HCT116 (cell line): ENCODE measurements around the gene PMM1. TPM values are rescaled to one million over a fixed set of nuclear protein-coding genes. Genes with fewer than 3 reads are reported as not detected.

ENCODE experiments used
- ATAC-seq: fragments of 200-7000 bp; cut with Tn5 transposase; 2 replicates; pipeline ENCODE4 v1.9.1; 2020; ENCODE audit warnings: mild to moderate bottlenecking, moderate library complexity
- BruUV-seq: library from RNA; stranded (reverse); fragments of 400-500 nt; replicated peaks from 2 replicates; lab custom pipeline; 2021; lab: Mats Ljungman, UMichigan
- CTCF ChIA-PET: fragments of 300-600 bp; sonication (Branson Sonifier 250); formaldehyde crosslinking; loops from one replicate; lab custom pipeline; 2021; ENCODE audit warnings: antibody characterized with exemption; lab: Charles Lee
- POLR2A ChIA-PET: fragments of 300-600, 350-600 bp; sonication (Branson Sonifier 250); formaldehyde crosslinking; loops from one replicate; lab custom pipeline; 2021; ENCODE audit warnings: antibody characterized with exemption; lab: Charles Lee
- RAD21 ChIA-PET, 2 experiments: fragments of 300-600 bp; sonication (Branson Sonifier 250); formaldehyde crosslinking; loops; one replicate each; lab custom pipeline; 2023; ENCODE audit warnings: low total read pairs in 2 of 2; ENCODE audit not compliant: uncharacterized antibody in 2 of 2, unreplicated experiment in 2 of 2, low non-redundant PET in 1 of 2; lab: Charles Lee
- DNase-seq: peaks from one replicate; pipeline ENCODE4 v3.0.0-alpha.2; 2010; ENCODE audit warnings: low read depth, low spot score
- H2AFZ ChIP-seq: fragments of 200-600 bp; shearing (Covaris generic), sonication (generic); 2 replicates; pipeline ENCODE4 v1.6.1; 2017; ENCODE audit warnings: low read depth, mixed run types, mixed read lengths, antibody characterized with exemption, low read length; ENCODE audit not compliant: poor library complexity, severe bottlenecking
- H3K27ac ChIP-seq: 2 replicates; pipeline ENCODE4 v1.5.1; 2012; ENCODE audit warnings: low read depth, low read length
- H3K27me3 ChIP-seq: fragments of 200-600 bp; sonication (generic); 2 replicates; pipeline ENCODE4 v1.6.1; 2016; ENCODE audit warnings: mixed run types, low read length, mixed read lengths; ENCODE audit not compliant: insufficient read depth
- H3K36me3 ChIP-seq, 2 experiments: fragments of 200-500 bp in 1 of 2; fragments of 200-600 bp in 1 of 2; sonication (Bioruptor generic) in 1 of 2; sonication (generic) in 1 of 2; 2 replicates each; pipeline versions ENCODE4 v1.5.1 to v1.6.1; 2014 to 2016; ENCODE audit warnings: low read length in 2 of 2, inconsistent platforms in 1 of 2, mixed read lengths in 1 of 2, mixed run types in 1 of 2; ENCODE audit not compliant: insufficient read depth in 2 of 2, control insufficient read depth in 1 of 2
- H3K4me1 ChIP-seq, 2 experiments: fragments of 200-600 bp in 1 of 2; sonication (generic) in 1 of 2; 2 replicates each; pipeline versions ENCODE4 v1.5.1 to v1.6.1; 2012 to 2017; ENCODE audit warnings: low read length in 2 of 2, inconsistent platforms in 1 of 2, mild to moderate bottlenecking in 1 of 2, mixed read lengths in 1 of 2, mixed run types in 1 of 2, moderate library complexity in 1 of 2; ENCODE audit not compliant: insufficient read depth in 2 of 2, control insufficient read depth in 1 of 2
- H3K4me2 ChIP-seq: fragments of 200-600 bp; sonication (generic); 2 replicates; pipeline ENCODE4 v1.6.1; 2017; ENCODE audit warnings: mixed run types, low read length, mixed read lengths
- H3K4me3 ChIP-seq, 2 experiments: fragments of 200-600 bp in 1 of 2; sonication (generic) in 1 of 2; replicated peaks in 1 of 2; 2 replicates each; pipeline ENCODE4 v1.5.1; 2011 to 2016; ENCODE audit warnings: low read length in 2 of 2, control low read depth in 1 of 2, low read depth in 1 of 2, mild to moderate bottlenecking in 1 of 2, mixed read lengths in 1 of 2, mixed run types in 1 of 2
- H3K79me2 ChIP-seq: fragments of 200-600 bp; sonication (generic); 2 replicates; pipeline ENCODE4 v1.6.1; 2017; ENCODE audit warnings: mild to moderate bottlenecking, mixed run types, low read length, moderate library complexity, mixed read lengths; ENCODE audit not compliant: insufficient read depth
- H3K9ac ChIP-seq: fragments of 200-600 bp; sonication (generic); 2 replicates; pipeline ENCODE4 v1.6.1; 2016; ENCODE audit warnings: low read length, mixed read lengths
- H3K9me2 ChIP-seq: fragments of 200-600 bp; sonication (generic), shearing (Covaris generic); 2 replicates; pipeline ENCODE4 v1.6.1; 2017; ENCODE audit warnings: mixed run types, mild to moderate bottlenecking, moderate library complexity; ENCODE audit not compliant: insufficient read depth
- H3K9me3 ChIP-seq, 2 experiments: fragments of 200-500 bp in 1 of 2; fragments of 200-600 bp in 1 of 2; sonication (Bioruptor generic) in 1 of 2; sonication (generic) in 1 of 2; 2 replicates each; pipeline ENCODE4 v1.6.1; 2014 to 2017; ENCODE audit warnings: low read length in 2 of 2, mixed read lengths in 2 of 2, inconsistent platforms in 1 of 2, low read depth in 1 of 2, mild to moderate bottlenecking in 1 of 2, mixed run types in 1 of 2, moderate library complexity in 1 of 2; ENCODE audit not compliant: control insufficient read depth in 1 of 2, insufficient read depth in 1 of 2
- H4K20me1 ChIP-seq: fragments of 200-600 bp; sonication (generic), shearing (Covaris generic); 2 replicates; pipeline ENCODE4 v1.6.1; 2017; ENCODE audit warnings: mixed run types, mild to moderate bottlenecking, moderate library complexity; ENCODE audit not compliant: insufficient read depth
- ATF3 ChIP-seq: IDR thresholded peaks from 2 replicates; pipeline ENCODE4 v1.6.1; 2012
- CBX3 ChIP-seq: IDR thresholded peaks from 2 replicates; pipeline ENCODE4 v1.6.1; 2012; ENCODE audit warnings: low read depth
- CEBPB ChIP-seq: IDR thresholded peaks from 2 replicates; pipeline ENCODE4 v1.6.1; 2012; ENCODE audit warnings: low read depth
- CTCF ChIP-seq, 3 experiments: fragments of 200-600 bp in 1 of 3; sonication (generic) in 1 of 3; IDR thresholded peaks in 2 of 3; conservative IDR thresholded peaks in 1 of 3; 2 replicates each; pipeline ENCODE4 v1.5.1; 2012 to 2017; ENCODE audit warnings: low read depth in 2 of 3, low read length in 2 of 3, antibody characterized with exemption in 1 of 3, borderline replicate concordance in 1 of 3, control low read depth in 1 of 3, mild to moderate bottlenecking in 1 of 3, mixed read lengths in 1 of 3, mixed run types in 1 of 3, moderate library complexity in 1 of 3; ENCODE audit not compliant: insufficient read depth in 1 of 3
- ELF1 ChIP-seq: IDR thresholded peaks from 2 replicates; pipeline ENCODE4 v1.6.1; 2012; ENCODE audit warnings: low read depth, borderline replicate concordance
- EZH2phosphoT487 ChIP-seq: fragments of 200-600 bp; IDR thresholded peaks from 2 replicates; pipeline ENCODE4 v1.6.1; 2018; ENCODE audit warnings: antibody characterized with exemption, borderline replicate concordance
- FOSL1 ChIP-seq: IDR thresholded peaks from 2 replicates; pipeline ENCODE4 v1.6.1; 2012; ENCODE audit warnings: low read depth
- JUND ChIP-seq: IDR thresholded peaks from 2 replicates; pipeline ENCODE4 v1.6.1; 2012
- RAD21 ChIP-seq: IDR thresholded peaks from 2 replicates; pipeline ENCODE4 v1.6.1; 2012; ENCODE audit warnings: low read depth, mild to moderate bottlenecking
- REST ChIP-seq: IDR thresholded peaks from 2 replicates; pipeline ENCODE4 v1.6.1; 2012; ENCODE audit warnings: low read depth
- SIN3A ChIP-seq: IDR thresholded peaks from 2 replicates; pipeline ENCODE4 v1.6.1; 2012; ENCODE audit warnings: low read depth
- SP1 ChIP-seq: IDR thresholded peaks from 2 replicates; pipeline ENCODE4 v1.6.1; 2012; ENCODE audit warnings: low read depth
- SRF ChIP-seq: IDR thresholded peaks from 2 replicates; pipeline ENCODE4 v1.6.1; 2012; ENCODE audit warnings: low read depth
- YY1 ChIP-seq: IDR thresholded peaks from 2 replicates; pipeline ENCODE4 v1.6.1; 2011; ENCODE audit warnings: low read length, low read depth, moderate library complexity, mild to moderate bottlenecking; ENCODE audit not compliant: insufficient replicate concordance; ENCODE audit errors: extremely low read depth
- ZBTB33 ChIP-seq: IDR thresholded peaks from 2 replicates; pipeline ENCODE4 v1.6.1; 2011; ENCODE audit warnings: mild to moderate bottlenecking, low read length, moderate library complexity; ENCODE audit not compliant: insufficient replicate concordance; ENCODE audit errors: extremely low read depth
- ZFX ChIP-seq: fragments of 450-650 bp; IDR thresholded peaks from 2 replicates; pipeline ENCODE4 v1.6.1; 2017
- ZNF274 ChIP-seq: fragments of 200-500 bp; sonication (Bioruptor generic); IDR thresholded peaks from 2 replicates; pipeline ENCODE4 v1.6.1; 2014; ENCODE audit warnings: mild to moderate bottlenecking, low read depth, low read length, inconsistent platforms
- intact Hi-C: fragments of 100-400 bp; cut with micrococcal nuclease; formaldehyde crosslinking; loops from 2 replicates; pipeline ENCODE4 v1.10.0; 2022
- total RNA-seq: library from RNA; stranded (reverse); gene quantifications from one replicate; pipeline ENCODE4 v1.2.1, GENCODE V29; 2021; ENCODE audit not compliant: unreplicated experiment

The PMM1 gene
- total RNA-seq, 1 experiment from 2014 or later = 31.7 TPM

- no peak overlapping the region for H3K27ac ChIP-seq
Measured at GRCh38 chr22:41585898-41586297, 3.7 kb downstream of the PMM1 start.

More at GRCh38 chr22:41585898-41586297, 3.7 kb downstream of the PMM1 start:
- intact Hi-C loops = no loop called here
- ChIA-PET POLR2A (no interaction called here), RAD21 (no interaction called here), CTCF (no interaction called here)
- Histone ChIP-seq H3K4me3 (no peak overlapping the region), H4K20me1 (no peaks in the 10 kb centered on the region), H3K79me2 (peaks cover 11% of the 10 kb centered on the region; the same call in 1 of the 2 replicates), H3K27me3 (no peaks in the 10 kb centered on the region), H3K9me3 (no peaks in the 10 kb centered on the region), H3K36me3 (no peaks in the 10 kb centered on the region), H3K9me2 (no peaks in the 10 kb centered on the region), H2AFZ (no peak overlapping the region), H3K4me2 (no peak overlapping the region), H3K4me1 (peaks cover 16 to 21% of the 10 kb centered on the region in 2 experiments; a peak in 3 of 4 replicates), H3K9ac (no peak overlapping the region)
- no peak for ATAC-seq
- DNase-seq = no peak
- no TSS peak for BruUV-seq
- TF ChIP-seq CBX3 = no peak
- TF ChIP-seq ZFX = no peak
- TF ChIP-seq RAD21 = no peak
- no peak for TF ChIP-seq CEBPB
- TF ChIP-seq CTCF (IDR thresholded peaks at IDR 0.05 in 2 of 3, conservative IDR thresholded peaks at IDR 0.05 in 1 of 3; ENCODE audit: borderline replicate concordance in 1 of 3, insufficient read depth in 1 of 3, low read depth in 2 of 3, low read length in 2 of 3) = no peak
- no peak for TF ChIP-seq ELF1
- no peak for TF ChIP-seq YY1
- no peak for TF ChIP-seq ZBTB33
- no peak for TF ChIP-seq EZH2phosphoT487
- no peak for TF ChIP-seq JUND
- no peak for TF ChIP-seq REST
- TF ChIP-seq SRF = no peak
- TF ChIP-seq SIN3A = no peak
- no peak for TF ChIP-seq SP1
- no peak for TF ChIP-seq ZNF274
- TF ChIP-seq FOSL1 = no peak
- TF ChIP-seq ATF3 = no peak
